ENCODE data around the gene GSC. TPM values are rescaled to one million over a fixed set of nuclear protein-coding genes. Genes with fewer than 3 reads are reported as not detected.
A peak's percentile ranks its signal among the peaks of the same experiment; 100 is the strongest.

Gene GSC
- total and polyA plus RNA-seq, 2 donors (not counting 1 experiment from before 2014, with no cell fraction given): not detected

DNA sequence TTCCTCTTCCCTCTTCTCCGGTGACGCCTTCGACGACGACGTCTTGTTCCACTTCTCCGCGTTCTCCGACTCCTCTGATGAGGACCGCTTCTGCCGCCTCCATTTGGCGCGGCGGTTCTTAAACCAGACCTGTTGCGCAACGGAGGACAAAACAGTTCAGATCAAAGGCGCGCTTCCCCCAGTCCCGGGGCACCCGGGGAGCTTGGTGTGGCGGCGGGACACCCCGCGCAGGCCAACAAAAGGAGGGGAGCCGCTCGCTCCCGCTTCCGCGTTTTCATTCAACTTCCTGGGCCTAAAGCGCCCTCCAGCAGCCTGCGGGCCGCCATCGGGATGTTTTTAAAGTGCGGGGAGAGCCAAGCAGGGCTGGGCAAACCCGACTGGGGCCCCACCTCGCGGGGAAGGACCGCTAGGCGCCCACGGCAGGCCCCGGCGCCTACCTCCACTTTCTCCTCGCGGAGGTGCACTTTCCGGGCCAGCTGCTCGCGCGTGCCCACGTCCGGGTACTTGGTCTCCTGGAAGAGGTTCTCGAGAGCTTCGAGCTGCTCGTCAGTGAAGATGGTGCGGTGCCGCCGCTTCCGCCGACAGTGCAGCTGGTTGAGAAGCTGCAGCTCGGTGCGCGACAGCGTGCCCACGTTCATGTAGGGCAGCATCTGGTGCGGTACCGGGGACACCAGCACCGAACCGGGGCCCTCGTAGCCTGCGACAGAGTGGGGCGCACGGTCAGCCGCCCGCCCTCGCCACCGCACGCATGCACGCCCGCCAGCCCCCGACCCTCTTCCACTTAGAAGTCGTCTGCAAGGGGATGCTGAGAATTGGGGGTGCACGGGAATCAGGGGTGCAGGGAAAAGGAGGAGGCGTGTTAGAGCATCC, 1.2 kb downstream of the GSC start:
- Histone ChIP-seq H3K27ac (ENCODE audit: low read length in 2 of 2) (no peak overlapping the region), H3K9ac (ENCODE audit: low read length) (peak overlapping the region; percentile 42), H3K4me2 (replicated peaks; ENCODE audit: low read depth, low read length, poor library complexity, severe bottlenecking) (peak overlapping the region; percentile 77), H4K20me1 (ENCODE audit: control insufficient read depth, insufficient read depth, low read length, poor library complexity, severe bottlenecking) (no peaks in the 10 kb centered on the region), H3K36me3 (replicated peaks in 1 of 2; ENCODE audit: control extremely low read depth in 1 of 2, control insufficient read depth in 1 of 2, extremely low read depth in 1 of 2, insufficient read depth in 2 of 2, low read length in 1 of 2) (no peaks in the 10 kb centered on the region), H3K4me1 (ENCODE audit: control insufficient read depth in 2 of 2, insufficient read depth in 2 of 2, low read length in 2 of 2) (peaks cover 17 to 21% of the 10 kb centered on the region in 2 donors), H3K4me3 (ENCODE audit: control extremely low read depth in 1 of 5, extremely low read depth in 1 of 5, insufficient read depth in 1 of 5, low read depth in 2 of 5, low read length in 4 of 5) (peak overlapping the region in 3 of 5 experiments; percentile 12 to 39 (median 38)), H2AFZ (ENCODE audit: insufficient read depth, low read depth, low read length, poor library complexity, severe bottlenecking) (peak overlapping the region; percentile 65), H3K79me2 (ENCODE audit: control insufficient read depth, insufficient read depth, low read length) (no peaks in the 10 kb centered on the region), H3K9me3 (ENCODE audit: control extremely low read depth in 1 of 3, control insufficient read depth in 2 of 3, insufficient read depth in 1 of 3, low read length in 2 of 3) (peaks cover 0 to 39% (median 0%) of the 10 kb centered on the region in 3 donors), H3K27me3 (replicated peaks in 1 of 4; ENCODE audit: control extremely low read depth in 1 of 4, control insufficient read depth in 3 of 4, insufficient read depth in 4 of 4, low read length in 3 of 4) (peaks cover 0 to 86% (median 38%) of the 10 kb centered on the region in 4 experiments)
- peaks cover 18% of the 10 kb centered on the region for H3K4me1 Mint-ChIP-seq
- DNase-seq: peak; percentile 21
- no peak overlapping the region for H3K27ac Mint-ChIP-seq
- POLR2A ChIA-PET: no interaction called here
- TF ChIP-seq, protein P1, sequence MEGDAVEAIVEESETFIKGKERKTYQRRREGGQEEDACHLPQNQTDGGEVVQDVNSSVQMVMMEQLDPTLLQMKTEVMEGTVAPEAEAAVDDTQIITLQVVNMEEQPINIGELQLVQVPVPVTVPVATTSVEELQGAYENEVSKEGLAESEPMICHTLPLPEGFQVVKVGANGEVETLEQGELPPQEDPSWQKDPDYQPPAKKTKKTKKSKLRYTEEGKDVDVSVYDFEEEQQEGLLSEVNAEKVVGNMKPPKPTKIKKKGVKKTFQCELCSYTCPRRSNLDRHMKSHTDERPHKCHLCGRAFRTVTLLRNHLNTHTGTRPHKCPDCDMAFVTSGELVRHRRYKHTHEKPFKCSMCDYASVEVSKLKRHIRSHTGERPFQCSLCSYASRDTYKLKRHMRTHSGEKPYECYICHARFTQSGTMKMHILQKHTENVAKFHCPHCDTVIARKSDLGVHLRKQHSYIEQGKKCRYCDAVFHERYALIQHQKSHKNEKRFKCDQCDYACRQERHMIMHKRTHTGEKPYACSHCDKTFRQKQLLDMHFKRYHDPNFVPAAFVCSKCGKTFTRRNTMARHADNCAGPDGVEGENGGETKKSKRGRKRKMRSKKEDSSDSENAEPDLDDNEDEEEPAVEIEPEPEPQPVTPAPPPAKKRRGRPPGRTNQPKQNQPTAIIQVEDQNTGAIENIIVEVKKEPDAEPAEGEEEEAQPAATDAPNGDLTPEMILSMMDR (IDR thresholded peaks at IDR 0.05): no peak
- no peak for TF ChIP-seq EZH2 (IDR thresholded peaks at IDR 0.05; ENCODE audit: borderline replicate concordance, insufficient read depth, low read depth, low read length, poor library complexity, severe bottlenecking)
- peaks cover 65% of the 10 kb centered on the region for H3K27me3 Mint-ChIP-seq
- ATAC-seq (ENCODE audit: low read depth): no peak
- H3K4me3 Mint-ChIP-seq: peak overlapping the region; percentile 80
- CTCF ChIA-PET: no interaction called here
- intact Hi-C loops (cut with micrococcal nuclease): no loop called here
- H3K9me3 Mint-ChIP-seq (ENCODE audit: insufficient read depth): no peaks in the 10 kb centered on the region
- WGBS (ENCODE audit: insufficient coverage): 5% methylated on average over 72 of the region's 82 CpGs

DNA sequence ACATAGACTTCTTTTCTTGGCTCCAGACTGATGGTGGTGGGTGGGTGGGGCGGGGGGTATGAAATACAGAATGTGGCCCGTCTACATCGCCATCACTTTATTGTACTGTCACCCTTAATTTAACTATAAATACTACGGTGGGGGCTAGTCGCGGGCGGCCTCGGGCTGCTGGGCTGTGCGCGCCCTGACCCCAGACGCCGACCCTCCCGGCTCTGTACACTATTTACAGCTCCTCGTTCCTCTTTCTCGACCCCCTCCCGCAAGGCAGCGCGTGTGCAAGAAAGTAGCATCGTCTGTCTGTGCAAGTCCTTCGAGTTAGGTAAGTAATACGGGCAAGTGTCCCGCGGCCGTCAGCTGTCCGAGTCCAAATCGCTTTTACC, 1.8 kb downstream of the GSC start:
- intact Hi-C loops (cut with micrococcal nuclease): no loop called here
- 16% methylated on average over 23 of the region's 26 CpGs for WGBS (ENCODE audit: insufficient coverage)
- H3K4me1 Mint-ChIP-seq: peaks cover 18% of the 10 kb centered on the region
- DNase-seq (no peak), ATAC-seq (ENCODE audit: low read depth) (no peak)
- peak overlapping the region in 3 of 5 experiments; percentile 12 to 39 (median 38) for H3K4me3 ChIP-seq (ENCODE audit: control extremely low read depth in 1 of 5, extremely low read depth in 1 of 5, insufficient read depth in 1 of 5, low read depth in 2 of 5, low read length in 4 of 5)
- H3K27ac Mint-ChIP-seq: no peak overlapping the region
- H3K9me3 ChIP-seq (ENCODE audit: control extremely low read depth in 1 of 3, control insufficient read depth in 2 of 3, insufficient read depth in 1 of 3, low read length in 2 of 3): peaks cover 0 to 36% (median 0%) of the 10 kb centered on the region in 3 donors
- no peaks in the 10 kb centered on the region for H3K79me2 ChIP-seq (ENCODE audit: control insufficient read depth, insufficient read depth, low read length)
- peak overlapping the region; percentile 42 for H3K9ac ChIP-seq (ENCODE audit: low read length)
- H3K36me3 ChIP-seq (replicated peaks in 1 of 2; ENCODE audit: control extremely low read depth in 1 of 2, control insufficient read depth in 1 of 2, extremely low read depth in 1 of 2, insufficient read depth in 2 of 2, low read length in 1 of 2): no peaks in the 10 kb centered on the region
- peaks cover 0 to 84% (median 33%) of the 10 kb centered on the region in 4 experiments for H3K27me3 ChIP-seq (replicated peaks in 1 of 4; ENCODE audit: control extremely low read depth in 1 of 4, control insufficient read depth in 3 of 4, insufficient read depth in 4 of 4, low read length in 3 of 4)
- TF ChIP-seq, protein P1 (IDR thresholded peaks at IDR 0.05): no peak
- TF ChIP-seq EZH2 (IDR thresholded peaks at IDR 0.05; ENCODE audit: borderline replicate concordance, insufficient read depth, low read depth, low read length, poor library complexity, severe bottlenecking): no peak
- no peak overlapping the region for H3K27ac ChIP-seq (ENCODE audit: low read length in 2 of 2)
- H3K4me3 Mint-ChIP-seq: peak overlapping the region; percentile 80
- ChIA-PET CTCF (no interaction called here), POLR2A (no interaction called here)
- no peaks in the 10 kb centered on the region for H3K9me3 Mint-ChIP-seq (ENCODE audit: insufficient read depth)
- H4K20me1 ChIP-seq (ENCODE audit: control insufficient read depth, insufficient read depth, low read length, poor library complexity, severe bottlenecking): no peaks in the 10 kb centered on the region
- H3K27me3 Mint-ChIP-seq: peaks cover 62% of the 10 kb centered on the region
- H3K4me2 ChIP-seq (replicated peaks; ENCODE audit: low read depth, low read length, poor library complexity, severe bottlenecking): peak overlapping the region; percentile 77
- peaks cover 17 to 21% of the 10 kb centered on the region in 2 donors for H3K4me1 ChIP-seq (ENCODE audit: control insufficient read depth in 2 of 2, insufficient read depth in 2 of 2, low read length in 2 of 2)
- peak overlapping the region; percentile 65 for H2AFZ ChIP-seq (ENCODE audit: insufficient read depth, low read depth, low read length, poor library complexity, severe bottlenecking)

Data from B cell (primary cell).